CD4-positive, alpha-beta T cell treated with Interferon alpha-2 for 1 hour (primary cell): Measurements from ENCODE around the gene ZNF892.
"Not testable (repeated sequence)": the region's sequence is repeated elsewhere in the genome, so short reads cannot be mapped to it uniquely, and the experiment has no call there.

Experiments
- DNase-seq, 2 donors: peaks; one replicate each; pipeline ENCODE4 v3.0.0-alpha.2; 2020 to 2022

The ZNF892 gene

GRCh38 chr2:95231723-95232122, 24.4 kb downstream of the ZNF892 start:
- peak; percentile 7 to 11 for DNase-seq

GRCh38 chr2:95232232-95232631, 24.9 kb downstream of the ZNF892 start:
- no peak for DNase-seq

DNA sequence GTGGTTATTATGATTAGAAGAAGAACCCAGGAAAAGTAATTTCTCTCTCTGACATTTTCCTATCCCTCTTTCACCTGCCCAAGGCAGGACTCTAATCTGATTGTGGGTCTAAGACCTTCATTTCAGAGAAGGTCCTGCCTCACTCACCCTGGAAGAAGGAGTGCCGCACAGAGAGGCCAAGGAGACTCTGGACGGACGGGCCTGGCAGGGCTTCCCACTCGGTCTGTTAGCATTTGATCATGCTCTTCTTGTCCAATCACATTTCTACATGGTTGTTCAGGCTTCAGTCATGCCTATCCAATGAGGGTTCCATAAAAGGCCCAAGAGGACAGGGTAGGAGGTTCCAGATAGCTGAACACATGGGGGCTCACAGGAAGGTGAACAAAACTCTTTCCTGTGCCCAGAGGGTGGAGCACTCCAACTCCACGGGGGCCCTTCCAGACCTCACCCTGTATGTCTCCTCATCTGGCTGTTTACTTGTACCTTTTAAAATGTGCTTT, 27.0 kb downstream of the ZNF892 start:
- DNase-seq = no peak

- no peak for DNase-seq
These were observed 27.5 kb downstream of the ZNF892 start for GRCh38 chr2:95234816-95235215.

- no peak for DNase-seq
These were observed 30.8 kb downstream of the ZNF892 start for GRCh38 chr2:95238131-95238530.

DNA sequence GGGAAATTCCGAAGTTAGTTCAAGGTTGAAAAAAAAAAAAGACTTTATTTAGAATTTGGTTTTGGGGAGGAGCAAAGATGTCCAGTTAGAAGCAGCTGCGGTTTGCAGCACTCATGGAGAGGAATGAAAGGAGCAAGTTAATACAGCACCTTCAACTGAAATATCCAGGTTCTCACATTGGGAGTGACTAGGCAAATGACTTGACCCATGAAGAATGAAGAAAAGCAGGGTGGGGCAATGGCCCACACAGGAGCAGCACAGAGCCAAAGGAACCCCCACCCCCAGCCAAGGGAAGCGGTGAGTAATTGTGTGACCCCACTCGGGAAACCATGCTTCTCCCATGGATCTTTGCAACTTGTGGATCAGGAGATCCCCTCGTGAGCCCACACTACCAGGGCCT, 32.8 kb downstream of the ZNF892 start:
- DNase-seq = no peak

DNA sequence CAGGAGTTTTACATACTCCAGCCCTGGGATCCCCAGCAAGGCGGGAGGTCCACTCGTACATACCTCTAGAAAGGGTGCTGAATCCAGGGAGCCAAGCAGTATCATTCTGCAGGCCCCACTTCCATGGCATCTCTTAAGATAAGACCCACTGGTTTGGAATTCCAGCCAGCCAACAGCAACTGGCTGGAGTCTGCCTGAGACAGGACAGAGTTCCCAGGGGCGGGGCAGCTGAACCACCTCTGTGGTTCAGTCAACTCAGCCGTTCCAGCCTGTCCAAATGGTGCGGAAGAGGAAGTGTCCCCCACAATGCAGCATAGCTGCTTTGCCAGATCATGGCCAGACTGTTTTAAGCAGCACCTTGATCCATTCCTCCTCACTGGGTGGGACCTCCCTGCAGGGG, 33.2 kb downstream of the ZNF892 start:
- no peak for DNase-seq

DNA sequence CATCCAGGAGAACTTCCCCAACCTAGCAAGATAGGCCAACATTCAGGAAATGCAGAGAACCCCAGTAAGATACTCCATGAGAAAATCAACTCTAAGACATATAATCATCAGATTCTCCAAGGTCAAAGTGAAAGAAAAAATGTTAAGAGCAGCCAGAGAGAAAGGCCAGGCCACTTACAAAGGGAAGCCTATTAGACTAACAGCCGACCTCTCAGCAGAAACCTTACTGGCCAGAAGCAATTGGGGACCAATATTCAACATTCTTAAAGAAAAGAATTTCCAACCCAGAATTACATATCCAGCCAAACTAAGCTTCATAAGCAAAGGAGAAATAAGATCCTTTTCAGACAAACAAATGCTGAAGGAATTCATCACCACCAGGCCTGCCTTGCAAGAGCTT, 34.8 kb downstream of the ZNF892 start:
- DNase-seq = not testable (repeated sequence)
